Left renal pelvis (tissue), 4 donors: ENCODE measurements around the gene LRRC47. TPM values are rescaled to one million over a fixed set of nuclear protein-coding genes. Genes with fewer than 3 reads are reported as not detected.

Source experiments
- DNase-seq, 4 donors: peaks; one replicate each; pipeline ENCODE4 v3.0.0-alpha.2; 2013; ENCODE audit warnings: low read depth in 4 of 4, low spot score in 3 of 4
- polyA plus RNA-seq, 4 donors: library from polyadenylated mRNA; unstranded; fragments of 120-200 nt; gene quantifications; one replicate each; pipeline ENCODE4 v1.2.1, GENCODE V29; 2013; ENCODE audit not compliant: insufficient read length in 4 of 4

LRRC47 gene
- polyA plus RNA-seq, 4 donors, result 53.6 to 77.5 (median 62.1) TPM

DNA sequence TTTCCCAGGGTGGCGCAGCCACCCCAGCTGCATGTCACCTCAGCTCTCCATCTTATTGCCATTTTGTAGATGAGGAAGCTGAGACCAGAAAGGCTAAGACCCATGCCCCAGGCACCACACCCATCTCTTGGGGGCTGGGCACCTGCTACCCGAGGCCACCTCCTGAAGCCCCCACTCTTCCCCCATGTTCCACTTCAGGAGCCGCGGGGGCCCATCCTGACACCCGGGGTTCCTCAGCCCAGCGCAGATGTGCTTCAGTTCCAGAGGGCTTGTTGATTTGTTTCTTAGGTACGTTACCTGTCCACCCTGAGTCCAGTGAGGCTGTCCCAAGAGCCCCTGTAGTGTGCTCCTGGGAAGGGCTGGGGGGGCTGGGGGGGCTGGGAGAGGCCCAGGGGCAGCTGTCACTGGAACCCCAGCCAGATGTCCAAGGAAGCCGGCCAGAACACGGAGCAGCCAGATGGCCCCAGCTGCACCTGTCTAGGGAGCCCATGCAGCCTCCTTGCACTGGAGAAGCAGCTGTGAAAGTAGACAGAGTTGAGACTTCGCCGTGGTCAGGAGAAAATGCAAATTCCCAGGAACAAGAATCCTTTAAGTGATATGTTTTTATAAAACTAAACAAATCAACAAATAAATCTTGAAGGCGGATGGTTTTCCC lies 61.1 kb downstream of the LRRC47 start:
- no peak for DNase-seq

GRCh38 chr1:3734602-3735001 lies 61.7 kb downstream of the LRRC47 start:
- DNase-seq, result no peak

GRCh38 chr1:3733883-3734589 lies 62.3 kb downstream of the LRRC47 start:
- no peak for DNase-seq

GRCh38 chr1:3733094-3733882 lies 63.0 kb downstream of the LRRC47 start:
- DNase-seq, result no peak

- DNase-seq, result no peak
Measured at GRCh38 chr1:3732434-3733093, 63.7 kb downstream of the LRRC47 start.

- DNase-seq, result no peak
Measured at GRCh38 chr1:3731583-3732433, 64.5 kb downstream of the LRRC47 start.

GRCh38 chr1:3730543-3731247 lies 65.6 kb downstream of the LRRC47 start:
- DNase-seq, result no peak

GRCh38 chr1:3729594-3730542 lies 66.4 kb downstream of the LRRC47 start:
- DNase-seq, result no peak

Other genes with a start within 250 kb of the LRRC47 start
- 10 to 100 TPM in 2 of 4 donors, 1 to 10 TPM in 2; 8.1 to 26.3 (median 14.0) TPM for gene MEGF6, start 185.0 kb downstream of the LRRC47 start, polyA plus RNA-seq
- gene TPRG1L, start 171.5 kb downstream of the LRRC47 start, polyA plus RNA-seq, result 10 to 100 TPM; 35.9 to 45.0 (median 40.6) TPM
- 10 to 100 TPM; 13.2 to 23.2 (median 18.1) TPM for gene WRAP73, start 146.4 kb downstream of the LRRC47 start, polyA plus RNA-seq
- gene TP73, start 144.0 kb downstream of the LRRC47 start, polyA plus RNA-seq, result under 1 TPM; 0.47 to 0.97 (median 0.74) TPM
- under 1 TPM; 0.07 to 0.27 (median 0.19) TPM for gene CCDC27, start 44.0 kb downstream of the LRRC47 start, polyA plus RNA-seq
- gene SMIM1, start 23.7 kb downstream of the LRRC47 start, polyA plus RNA-seq, result 10 to 100 TPM in 1 of 4 donors, 1 to 10 TPM in 3; 5.3 to 22.8 (median 8.8) TPM
- gene CEP104, start 60.7 kb upstream of the LRRC47 start, polyA plus RNA-seq, result 10 to 100 TPM; 30.2 to 43.3 (median 37.7) TPM
- gene DFFB, start 61.0 kb upstream of the LRRC47 start, polyA plus RNA-seq, result 10 to 100 TPM in 1 of 4 donors, 1 to 10 TPM in 3; 5.2 to 11.2 (median 7.0) TPM
- gene C1orf174, start 103.8 kb upstream of the LRRC47 start, polyA plus RNA-seq, result 10 to 100 TPM; 27.9 to 33.2 (median 29.7) TPM